Activated T-helper 9 cell treated with anti-CD3 and anti-CD28 coated beads, Interleukin-2, amount 50 U/mL, for 16 hours (primary cell): ENCODE results near the gene COL8A2.

ENCODE experiments used
- DNase-seq: peaks from one replicate; pipeline ENCODE4 v3.0.0-alpha.2; 2020; ENCODE audit warnings: low read depth

COL8A2 gene

DNA sequence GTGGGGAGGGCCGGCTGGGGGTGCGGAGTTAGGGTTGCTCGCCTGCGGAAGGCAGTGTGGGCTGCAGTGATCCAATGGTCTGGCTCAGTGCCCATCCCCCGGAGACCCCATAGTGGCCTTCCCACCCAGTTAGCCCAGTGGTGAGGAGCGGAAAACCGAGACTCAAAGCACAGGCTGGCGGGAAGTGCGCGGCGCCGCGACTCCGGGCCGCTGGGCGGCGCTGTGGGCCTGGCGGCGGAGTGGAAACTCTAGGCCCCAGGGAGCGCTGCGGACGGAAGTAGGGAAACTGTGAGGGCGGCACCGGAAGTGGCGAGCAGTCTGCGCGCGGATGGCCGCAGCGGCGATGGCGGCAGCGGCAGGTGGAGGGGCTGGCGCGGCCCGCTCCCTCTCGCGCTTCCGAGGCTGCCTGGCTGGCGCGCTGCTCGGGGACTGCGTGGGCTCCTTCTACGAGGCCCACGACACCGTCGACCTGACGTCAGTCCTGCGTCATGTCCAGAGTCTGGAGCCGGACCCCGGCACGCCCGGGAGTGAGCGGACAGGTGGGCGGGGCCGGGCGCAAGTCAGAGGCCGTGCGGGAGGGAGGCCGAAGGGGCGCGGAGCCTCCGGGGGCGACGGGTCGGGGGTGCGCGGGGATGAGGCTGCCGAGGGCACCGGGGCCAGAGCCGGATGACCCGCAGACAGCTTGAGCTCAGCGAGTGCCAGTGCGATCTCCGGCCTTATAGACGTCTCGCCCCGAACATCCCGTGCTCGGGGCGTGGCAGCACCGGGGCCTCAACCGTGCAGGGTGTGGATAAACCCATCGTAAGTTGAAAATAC is 36.2 kb downstream of the COL8A2 start, which contains the start of gene ADPRS:
Gene ADPRS, plus strand, starts transcription at position 316 of the 816 bp plus-strand sequence. Its CDS starts 13 bp downstream, at position 329.
- peak; percentile 85 for DNase-seq

DNA sequence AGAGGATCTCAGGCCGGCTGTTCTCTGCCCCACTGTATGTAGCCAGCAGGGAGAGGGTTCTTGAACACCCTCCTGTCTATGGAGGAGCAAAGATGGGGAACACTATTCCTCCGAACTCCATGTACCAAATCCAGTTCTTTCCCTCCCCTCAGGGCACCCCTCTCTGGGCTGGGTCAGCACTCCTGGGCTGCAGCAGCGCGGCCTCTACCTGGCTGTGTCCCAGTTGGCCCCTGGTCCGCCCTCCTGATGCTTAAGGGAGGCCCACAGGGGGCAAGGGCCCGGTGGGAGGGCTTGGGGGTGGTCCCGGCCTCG is 36.8 kb downstream of the COL8A2 start:
- DNase-seq: no peak

DNA sequence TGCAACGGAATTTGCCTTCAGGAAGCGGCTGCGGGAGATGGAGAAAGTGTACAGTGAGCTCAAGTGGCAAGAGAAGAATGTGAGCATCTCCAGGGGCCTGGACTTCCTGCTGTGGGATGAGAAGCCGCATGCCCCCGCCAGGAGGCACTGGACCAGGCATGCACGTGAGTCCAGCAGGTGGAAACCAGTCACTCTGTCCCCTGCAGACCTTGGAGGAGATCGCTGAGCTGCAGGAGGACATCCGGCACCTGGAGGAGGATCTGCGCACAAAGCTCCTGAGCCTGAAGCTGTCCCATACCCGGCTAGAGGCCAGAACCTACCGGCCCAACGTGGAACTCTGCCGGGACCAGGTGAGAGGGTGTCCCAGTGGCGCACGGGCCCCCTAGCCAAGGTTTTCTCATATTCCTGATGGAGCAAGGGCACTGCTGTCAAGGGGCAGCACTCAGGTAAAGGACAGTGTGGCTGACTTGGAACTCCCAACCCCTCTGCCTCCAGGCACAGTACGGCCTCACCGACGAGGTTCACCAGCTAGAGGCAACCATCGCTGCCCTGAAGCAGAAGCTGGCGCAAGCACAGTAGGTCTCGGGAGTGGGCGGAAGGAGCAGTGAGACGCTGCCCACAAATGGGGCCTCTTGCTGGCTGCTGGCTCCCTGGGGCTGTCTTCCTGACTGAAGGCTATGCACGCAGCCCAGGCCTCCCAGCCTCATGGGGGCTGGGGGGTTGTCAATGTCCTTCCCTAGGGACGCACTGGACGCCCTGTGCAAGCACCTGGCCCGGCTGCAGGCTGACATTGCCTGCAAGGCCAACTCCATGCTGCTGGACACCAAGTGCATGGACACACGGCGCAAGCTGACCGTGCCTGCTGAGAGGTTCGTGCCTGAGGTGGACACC is 37.5 kb downstream of the COL8A2 start:
- DNase-seq: no peak

DNA sequence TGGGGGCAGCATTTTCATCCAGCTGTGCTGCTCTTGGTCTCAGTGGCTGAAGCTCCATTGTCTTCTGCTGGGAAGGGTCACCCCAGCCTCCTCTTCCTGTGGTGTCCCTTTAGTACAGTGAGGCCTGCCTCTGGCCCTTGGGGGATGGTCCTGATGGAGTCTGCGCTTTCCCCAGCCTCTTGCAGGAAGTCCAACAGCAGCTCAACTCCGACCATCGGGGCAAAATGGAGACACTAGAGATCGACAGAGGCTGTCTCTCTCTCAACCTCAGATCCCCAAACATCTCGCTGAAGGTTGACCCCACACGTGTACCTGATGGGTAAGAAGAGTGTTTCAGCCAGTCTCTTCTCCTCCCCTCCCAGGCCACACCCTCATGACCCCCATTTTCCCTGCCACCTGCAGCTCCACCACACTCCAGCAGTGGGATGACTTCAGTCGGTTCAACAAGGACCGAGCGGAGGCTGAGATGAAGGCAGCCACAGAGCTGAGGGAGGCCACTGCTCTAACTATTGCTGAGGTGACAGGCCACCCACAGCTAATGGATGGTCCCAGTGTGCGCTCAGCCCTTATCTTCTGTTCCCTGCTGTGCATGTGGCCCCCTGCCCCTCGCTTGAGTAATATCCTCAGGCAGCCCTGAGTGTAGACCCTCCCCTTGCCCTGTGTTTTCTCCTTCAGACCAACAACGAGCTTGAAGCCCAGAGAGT is 38.3 kb downstream of the COL8A2 start:
- DNase-seq: no peak

DNA sequence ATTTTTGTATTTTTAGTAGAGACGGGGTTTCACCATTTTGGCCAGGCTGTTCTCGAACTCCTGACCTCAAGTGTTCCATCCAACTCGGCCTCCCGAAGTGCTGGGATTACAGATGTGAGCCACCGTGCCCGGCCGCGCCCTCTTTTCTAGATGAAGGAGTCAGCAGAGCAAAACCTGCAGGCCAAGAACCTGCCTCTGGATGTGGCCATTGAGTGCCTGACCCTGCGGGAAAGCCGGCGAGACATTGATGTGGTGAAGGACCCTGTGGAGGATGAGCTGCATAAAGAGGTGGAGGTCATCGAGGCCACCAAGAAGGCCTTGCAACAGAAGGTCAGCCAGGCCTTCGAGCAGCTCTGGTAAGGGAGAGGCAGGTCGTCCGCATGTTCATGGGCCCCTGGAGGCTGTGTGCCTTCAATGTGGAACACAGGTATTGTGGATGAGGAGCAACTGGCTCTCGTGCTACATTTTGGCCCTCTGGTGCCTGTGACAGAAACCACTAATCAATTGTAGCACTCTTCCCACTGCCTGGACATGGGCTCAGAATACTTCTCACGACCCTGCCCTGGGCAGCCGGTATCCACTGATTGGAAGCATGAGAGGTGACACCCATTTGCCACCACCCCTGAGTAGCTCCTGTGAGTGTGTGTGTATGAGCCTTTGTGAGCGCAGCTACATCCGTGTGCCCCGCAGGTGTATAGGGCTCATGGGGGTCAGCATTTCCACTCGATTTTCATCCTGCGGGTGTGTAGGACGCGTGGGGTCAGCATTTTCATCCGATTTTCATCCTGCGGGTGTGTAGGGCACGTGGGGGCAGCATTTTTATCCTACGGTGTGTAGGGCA is 39.1 kb downstream of the COL8A2 start:
- no peak for DNase-seq

DNA sequence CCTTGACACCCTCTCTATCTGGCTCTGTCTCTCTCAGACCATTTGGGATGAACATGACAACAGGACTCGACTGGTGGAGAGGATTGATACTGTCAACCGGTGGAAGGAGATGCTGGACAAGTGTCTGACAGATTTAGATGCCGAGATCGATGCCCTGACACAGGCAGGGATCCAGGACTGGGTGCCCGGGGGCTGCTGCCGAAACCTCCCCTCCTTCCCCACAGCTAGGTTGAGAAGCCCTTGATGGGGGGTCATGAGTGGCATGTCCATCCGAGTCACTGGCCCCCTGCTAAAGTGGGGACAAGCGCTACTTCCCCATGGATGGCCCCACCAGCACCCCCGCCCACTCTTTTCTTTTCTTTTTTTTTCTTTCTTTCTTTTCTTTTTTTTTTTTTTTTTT is 39.9 kb downstream of the COL8A2 start:
- no peak for DNase-seq

DNA sequence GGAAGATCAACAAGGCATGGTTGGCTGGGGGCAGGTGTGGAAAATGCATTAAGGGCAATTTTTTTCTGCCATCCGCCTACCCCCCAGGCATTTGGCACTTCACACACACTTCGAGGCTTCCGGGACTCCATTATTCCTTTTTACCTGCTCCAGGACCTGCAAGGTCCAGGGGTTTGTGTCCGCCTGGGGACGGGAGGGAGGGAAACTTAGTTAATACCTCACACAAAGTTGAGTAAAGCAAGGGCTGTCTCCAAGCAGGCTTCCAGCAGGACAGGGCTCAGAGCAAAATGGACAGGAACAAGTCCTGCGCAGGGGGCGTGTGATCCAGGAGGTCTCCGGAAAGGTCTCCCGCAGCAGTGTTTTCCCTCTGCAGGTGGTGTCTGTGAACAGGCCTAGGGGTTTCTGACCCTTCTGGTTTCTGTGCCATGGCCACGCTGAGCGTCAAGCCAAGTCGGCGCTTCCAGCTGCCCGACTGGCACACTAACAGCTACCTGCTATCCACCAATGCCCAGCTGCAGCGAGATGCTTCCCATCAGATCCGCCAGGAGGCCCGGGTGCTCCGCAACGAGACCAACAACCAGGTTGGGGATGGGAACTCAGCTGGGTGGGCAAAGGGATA is 40.4 kb downstream of the COL8A2 start:
- no peak for DNase-seq

DNA sequence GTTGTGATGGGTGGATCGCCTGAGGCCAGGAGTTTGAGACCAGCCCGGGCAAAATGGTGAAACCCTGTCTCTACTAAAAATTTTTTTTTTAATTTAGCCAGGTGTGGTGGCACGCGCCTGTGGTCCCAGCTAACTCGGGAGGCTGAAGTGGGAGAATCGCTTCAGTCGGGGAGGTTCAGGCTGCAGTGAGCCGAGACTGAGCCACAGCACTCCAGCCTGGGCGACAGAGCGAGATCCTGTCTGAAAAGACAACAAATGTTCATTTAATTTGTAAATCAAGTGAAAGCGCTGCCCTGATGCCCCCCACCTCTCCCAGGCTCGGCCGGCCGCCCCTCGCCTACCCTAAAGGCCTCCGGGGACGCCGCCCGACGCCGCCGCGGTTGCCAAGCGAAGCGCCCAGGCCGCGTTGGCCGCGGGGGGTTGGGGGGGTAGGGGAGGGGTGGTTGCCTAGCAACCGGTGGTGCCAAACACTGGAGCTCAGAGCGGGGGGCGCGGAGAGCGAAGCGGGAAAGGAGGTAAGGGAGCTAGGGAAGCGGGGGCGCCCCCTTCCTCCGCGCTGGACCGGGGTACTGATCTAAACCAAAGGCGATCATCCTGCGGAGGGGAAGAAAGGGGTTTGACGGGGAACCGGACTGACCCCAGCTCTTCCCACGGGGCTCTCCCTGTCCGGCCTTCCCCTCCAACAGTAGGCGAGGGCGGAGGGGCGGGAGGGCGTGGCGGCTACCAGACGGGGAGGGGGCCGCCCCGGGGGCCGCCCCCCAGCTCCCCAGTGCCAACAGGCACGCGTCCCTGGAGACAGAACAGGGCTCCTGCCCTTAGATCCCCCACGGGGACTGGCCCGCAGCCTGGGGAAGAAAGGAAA is 41.2 kb downstream of the COL8A2 start, which contains the start of gene TEKT2:
Gene TEKT2, plus strand, starts transcription at position 460 of the 862 bp plus-strand sequence. CDS start 828 bp downstream, outside the sequence.
- DNase-seq: no peak

DNA sequence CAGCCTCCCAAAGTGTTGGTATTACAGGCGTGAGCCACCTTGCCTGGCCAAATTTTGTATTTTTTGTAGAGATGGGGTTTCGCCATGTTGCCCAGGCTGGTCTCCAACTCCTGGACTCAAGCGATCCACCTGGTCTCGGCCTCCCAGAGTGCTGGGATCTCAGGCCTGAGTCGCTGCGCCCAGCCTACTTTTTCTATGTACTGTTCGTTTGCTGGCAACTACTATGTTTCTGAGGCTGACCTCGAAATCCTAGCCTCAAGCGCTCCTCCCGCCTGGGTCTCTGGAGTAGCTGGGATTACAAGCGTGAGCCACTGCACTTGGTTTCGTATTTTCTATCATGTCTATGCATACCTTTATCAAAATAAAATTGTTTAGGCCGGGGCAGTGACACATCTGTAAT is 41.8 kb downstream of the COL8A2 start:
- DNase-seq: no peak

DNA sequence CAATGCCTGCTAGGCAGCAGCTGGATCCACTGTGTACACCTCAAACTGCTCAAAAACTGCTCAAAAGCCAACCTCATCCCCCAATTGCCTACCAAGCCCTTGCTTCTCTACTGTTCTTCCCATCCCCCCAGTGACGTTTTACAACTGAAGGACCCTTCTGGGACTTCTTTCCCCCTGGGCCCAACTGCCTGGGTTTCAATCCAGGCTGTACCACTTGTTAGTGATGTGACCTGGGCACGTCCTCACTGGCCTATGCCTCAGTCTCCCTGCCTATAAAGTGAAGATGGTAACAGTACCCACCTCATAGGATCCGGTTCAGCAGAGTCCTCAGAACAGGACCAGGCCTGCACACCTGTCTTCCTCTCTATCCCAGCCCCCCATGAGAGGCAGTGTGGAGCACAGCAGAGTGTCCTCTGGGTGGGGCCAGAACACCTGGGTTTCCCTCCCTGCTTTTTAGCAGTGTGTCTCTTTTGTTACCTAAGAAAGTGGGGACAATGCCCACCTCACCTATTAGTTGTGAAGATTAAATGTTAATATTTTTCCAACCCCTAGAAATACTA is 43.0 kb downstream of the COL8A2 start:
- no peak for DNase-seq

DNA sequence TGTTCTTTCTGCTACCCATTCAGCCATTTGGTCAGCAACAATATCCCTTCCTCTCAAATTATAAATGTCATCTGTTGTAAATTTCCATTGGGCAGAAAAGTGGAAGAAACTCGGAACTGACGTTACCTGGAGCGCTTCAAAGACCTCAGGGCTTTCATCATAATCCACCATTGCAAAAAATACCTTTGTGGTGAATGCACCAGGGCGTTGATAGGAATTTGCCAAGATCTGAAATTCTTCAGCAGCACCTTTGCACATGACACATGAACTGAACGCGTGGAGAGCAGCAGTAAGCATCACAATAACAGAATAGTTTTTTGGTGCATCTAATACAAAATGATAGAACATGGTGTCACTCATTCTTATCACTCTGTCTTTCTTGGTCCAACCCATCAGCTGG is 44.2 kb downstream of the COL8A2 start:
- DNase-seq: no peak

DNA sequence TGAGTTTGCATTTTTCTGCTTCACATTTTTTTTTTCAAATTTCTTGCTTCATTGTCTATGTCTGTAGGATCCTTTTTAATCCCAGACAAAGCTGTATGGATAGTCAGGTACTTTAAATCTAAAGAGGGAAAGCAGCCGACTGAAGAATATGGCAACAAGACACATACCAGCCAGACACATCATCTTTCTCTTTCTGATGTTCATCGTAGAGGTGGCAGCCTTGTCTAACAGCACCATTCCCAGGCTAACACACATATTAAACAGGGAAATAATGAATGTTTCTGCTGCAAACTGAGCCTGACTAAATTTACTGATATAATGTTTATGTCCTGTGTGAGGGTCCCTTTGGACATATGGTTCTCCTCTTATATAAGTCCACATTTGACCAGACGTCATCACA is 44.8 kb downstream of the COL8A2 start:
- no peak for DNase-seq

DNA sequence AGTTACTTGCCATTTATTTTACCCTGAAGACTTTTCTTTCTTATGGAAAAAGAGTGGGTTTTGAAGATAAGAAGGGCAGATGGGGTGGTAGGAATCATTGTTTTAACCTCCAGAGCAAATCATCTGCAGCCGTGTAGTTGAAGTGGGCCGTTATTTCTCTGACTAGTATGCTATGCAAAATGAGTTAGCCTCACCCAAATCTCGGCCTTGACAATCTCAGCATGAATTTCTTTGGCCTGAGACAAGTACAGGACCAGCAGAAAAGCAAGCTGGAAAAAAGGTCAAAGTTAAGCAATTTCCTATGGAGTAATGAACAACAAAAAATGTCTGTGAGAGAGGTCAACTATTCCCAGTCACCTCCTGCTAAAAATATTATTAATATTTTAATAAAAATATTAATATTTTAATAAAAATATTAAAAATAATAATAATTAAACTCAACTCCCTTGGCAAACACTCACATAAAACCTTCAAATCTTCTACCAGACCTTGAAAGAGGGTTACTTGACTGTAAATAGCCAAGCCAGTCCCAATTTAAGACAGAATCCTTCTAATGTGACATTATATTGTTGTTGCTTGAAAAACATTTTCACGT is 47.9 kb downstream of the COL8A2 start:
- DNase-seq: no peak

DNA sequence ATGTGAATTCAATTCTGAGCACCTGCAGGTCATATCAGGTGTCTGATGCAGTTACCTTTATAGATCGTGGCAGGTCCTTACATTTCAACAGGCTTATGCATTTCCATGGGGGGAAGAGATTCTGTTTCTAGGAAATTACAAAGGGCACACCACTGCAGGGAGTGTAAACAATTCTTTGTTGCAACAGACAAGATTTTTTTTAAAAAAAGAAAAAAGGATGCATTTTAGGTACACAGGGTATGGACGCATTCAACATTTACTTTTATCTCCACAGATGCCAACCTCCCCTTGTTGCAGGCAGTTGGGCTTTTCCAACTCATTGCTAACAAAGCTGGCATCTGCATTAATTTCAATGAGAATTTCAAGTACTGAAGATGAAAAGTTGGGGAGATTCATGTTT is 54.7 kb downstream of the COL8A2 start:
- no peak for DNase-seq

DNA sequence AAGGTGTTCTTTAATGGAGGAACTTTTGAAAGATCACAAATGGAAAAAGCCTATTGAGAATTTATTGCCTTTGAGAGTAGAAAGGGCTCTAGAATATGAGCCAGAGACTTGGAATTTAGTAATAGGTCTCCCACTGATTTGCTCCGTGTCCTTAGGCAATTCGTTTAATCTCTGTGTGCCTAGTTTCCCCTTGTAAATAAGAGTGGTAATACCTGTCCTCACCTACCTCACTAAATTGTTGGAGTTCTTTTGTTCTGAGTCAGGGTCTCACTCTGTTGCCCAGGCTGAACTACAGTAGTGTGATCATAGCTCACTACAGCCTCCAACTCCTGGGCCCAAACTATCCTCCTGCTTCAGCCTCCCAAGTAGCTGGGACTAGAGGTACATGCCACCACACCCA is 56.2 kb downstream of the COL8A2 start:
- no peak for DNase-seq

DNA sequence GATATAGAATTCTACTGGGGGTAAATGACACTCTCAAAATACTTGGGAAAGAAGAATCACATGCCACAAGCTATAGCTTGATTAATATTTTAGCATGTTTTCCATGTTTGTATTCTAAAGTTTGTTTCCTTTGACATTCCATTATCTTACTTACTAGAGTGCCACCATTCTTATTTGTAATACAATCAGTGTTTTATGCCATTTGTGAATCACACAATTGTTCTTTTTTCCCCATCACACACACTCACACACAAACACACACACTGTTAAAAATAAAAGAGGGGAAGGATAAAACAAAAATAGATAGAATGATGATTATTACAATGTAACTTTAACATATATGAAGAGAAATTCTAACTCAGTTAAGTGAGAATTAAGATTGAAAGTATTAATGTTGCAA is 57.2 kb downstream of the COL8A2 start:
- no peak for DNase-seq

DNA sequence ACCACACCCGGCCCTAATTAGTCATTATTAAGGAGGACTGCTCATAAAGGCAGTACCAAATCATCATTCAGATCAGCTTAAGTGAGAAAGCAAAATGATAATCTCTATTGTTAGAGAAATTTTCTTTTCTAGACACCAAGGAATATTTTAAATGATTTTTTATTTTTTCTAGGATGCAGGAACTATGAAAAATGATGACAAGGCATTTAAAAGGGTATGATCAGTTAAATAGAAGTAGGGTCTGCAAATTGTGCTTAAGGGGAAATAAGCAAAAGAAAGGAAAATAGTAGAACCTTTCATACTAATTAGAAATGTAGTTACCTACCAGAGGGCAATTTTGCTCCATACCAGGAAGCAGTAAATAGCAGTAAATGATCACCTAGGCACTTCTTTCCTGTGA is 62.7 kb downstream of the COL8A2 start:
- no peak for DNase-seq

DNA sequence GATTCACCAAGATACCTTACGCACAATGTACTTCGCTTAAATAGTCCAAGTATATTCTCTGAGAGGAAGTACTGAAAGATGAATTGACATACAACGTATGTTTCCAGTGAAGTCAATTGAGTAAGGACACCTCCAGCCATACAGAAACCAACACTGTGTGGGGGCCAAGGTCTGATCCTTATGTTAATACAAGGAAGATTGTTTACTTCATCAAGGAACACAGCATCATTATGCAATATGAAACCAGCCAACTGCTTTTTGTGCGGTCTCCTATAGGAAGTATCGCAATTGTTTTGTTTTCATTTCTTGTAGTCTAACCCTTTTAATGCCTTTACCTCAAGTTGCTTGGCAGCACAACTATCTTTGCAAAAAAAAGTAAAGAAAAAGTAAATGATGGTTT is 69.3 kb downstream of the COL8A2 start:
- no peak for DNase-seq

DNA sequence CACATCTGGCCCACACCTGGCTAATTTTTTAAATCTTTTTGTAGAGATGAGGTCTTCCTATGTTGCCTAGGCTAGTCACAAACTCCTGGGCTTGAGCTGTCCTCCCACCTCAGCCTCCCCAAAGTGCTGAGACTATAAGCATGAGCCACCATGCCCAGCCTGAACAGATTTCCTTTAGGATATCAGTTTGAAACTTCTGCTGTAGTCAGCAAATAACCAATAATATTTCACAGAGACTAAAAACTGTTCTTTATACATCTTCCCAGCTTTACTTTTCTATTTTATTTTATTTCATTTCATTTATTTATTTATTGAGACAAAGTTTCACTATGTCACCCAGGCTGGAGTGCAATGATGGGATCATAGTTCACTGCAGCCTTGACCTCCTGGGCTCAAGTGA is 71.0 kb downstream of the COL8A2 start:
- no peak for DNase-seq
